Ishikawa (cell line): ENCODE measurements around the gene PTPRN2.

Source experiments
- CEBPB ChIP-seq: IDR thresholded peaks from 2 replicates; pipeline ENCODE4 v1.6.1; 2012
- CREB1 ChIP-seq: IDR thresholded peaks from 2 replicates; pipeline ENCODE4 v1.6.1; 2012; ENCODE audit warnings: low read depth
- EGR1 ChIP-seq: IDR thresholded peaks from 2 replicates; pipeline ENCODE4 v1.6.1; 2012
- EP300 ChIP-seq: IDR thresholded peaks from 2 replicates; pipeline ENCODE4 v1.6.1; 2012; ENCODE audit warnings: borderline replicate concordance
- FOXM1 ChIP-seq: IDR thresholded peaks from 2 replicates; pipeline ENCODE4 v1.6.1; 2012; ENCODE audit warnings: low read depth, borderline replicate concordance
- NFIC ChIP-seq: IDR thresholded peaks from 2 replicates; pipeline ENCODE4 v1.6.1; 2012
- RAD21 ChIP-seq: IDR thresholded peaks from 2 replicates; pipeline ENCODE4 v1.6.1; 2012; ENCODE audit warnings: low read depth
- TAF1 ChIP-seq: IDR thresholded peaks from 2 replicates; pipeline ENCODE4 v1.6.1; 2012; ENCODE audit warnings: low read depth, mild to moderate bottlenecking
- TCF12 ChIP-seq: IDR thresholded peaks from 2 replicates; pipeline ENCODE4 v1.6.1; 2012; ENCODE audit warnings: low read depth
- TEAD4 ChIP-seq: IDR thresholded peaks from 2 replicates; pipeline ENCODE4 v1.6.1; 2012
- YY1 ChIP-seq: IDR thresholded peaks from 2 replicates; pipeline ENCODE4 v1.6.1; 2012; ENCODE audit warnings: low read depth
- ZBTB7A ChIP-seq: IDR thresholded peaks from 2 replicates; pipeline ENCODE4 v1.6.1; 2012; ENCODE audit warnings: low read depth
- TF ChIP-seq, protein P1 (sequence below): IDR thresholded peaks from 2 replicates; pipeline ENCODE4 v1.6.1; 2012
- TF ChIP-seq, protein P2 (sequence below): IDR thresholded peaks from 2 replicates; pipeline ENCODE4 v1.6.1; 2012; ENCODE audit warnings: low read depth, mild to moderate bottlenecking
- TF ChIP-seq, protein P3 (sequence below): IDR thresholded peaks from 2 replicates; pipeline ENCODE4 v1.6.1; 2012

The PTPRN2 gene

DNA sequence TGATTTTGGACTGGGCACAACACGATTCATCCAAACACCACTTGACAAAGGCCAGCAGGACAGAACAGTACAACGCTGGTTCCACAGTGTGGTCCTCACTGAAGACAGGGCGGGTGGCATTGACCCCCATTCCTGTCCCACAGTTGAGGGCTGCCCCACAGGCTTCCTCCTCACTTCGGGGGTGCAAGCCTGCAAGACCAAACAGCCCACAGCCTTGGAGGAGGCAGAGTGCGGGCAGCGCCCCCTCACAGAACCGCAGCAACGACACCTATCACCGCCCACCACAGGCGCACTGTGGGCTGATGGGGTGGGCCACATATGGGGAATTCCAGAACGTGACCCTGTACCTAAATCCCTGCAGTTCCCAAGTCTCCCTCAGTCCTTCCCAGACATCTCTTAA lies 70.6 kb downstream of the PTPRN2 start:
- TF ChIP-seq EP300 (no peak), TCF12 (no peak), CREB1 (no peak), TAF1 (no peak), NFIC (no peak)
- TF ChIP-seq, protein P1, sequence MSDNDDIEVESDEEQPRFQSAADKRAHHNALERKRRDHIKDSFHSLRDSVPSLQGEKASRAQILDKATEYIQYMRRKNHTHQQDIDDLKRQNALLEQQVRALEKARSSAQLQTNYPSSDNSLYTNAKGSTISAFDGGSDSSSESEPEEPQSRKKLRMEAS: no peak
- TF ChIP-seq, protein P2, sequence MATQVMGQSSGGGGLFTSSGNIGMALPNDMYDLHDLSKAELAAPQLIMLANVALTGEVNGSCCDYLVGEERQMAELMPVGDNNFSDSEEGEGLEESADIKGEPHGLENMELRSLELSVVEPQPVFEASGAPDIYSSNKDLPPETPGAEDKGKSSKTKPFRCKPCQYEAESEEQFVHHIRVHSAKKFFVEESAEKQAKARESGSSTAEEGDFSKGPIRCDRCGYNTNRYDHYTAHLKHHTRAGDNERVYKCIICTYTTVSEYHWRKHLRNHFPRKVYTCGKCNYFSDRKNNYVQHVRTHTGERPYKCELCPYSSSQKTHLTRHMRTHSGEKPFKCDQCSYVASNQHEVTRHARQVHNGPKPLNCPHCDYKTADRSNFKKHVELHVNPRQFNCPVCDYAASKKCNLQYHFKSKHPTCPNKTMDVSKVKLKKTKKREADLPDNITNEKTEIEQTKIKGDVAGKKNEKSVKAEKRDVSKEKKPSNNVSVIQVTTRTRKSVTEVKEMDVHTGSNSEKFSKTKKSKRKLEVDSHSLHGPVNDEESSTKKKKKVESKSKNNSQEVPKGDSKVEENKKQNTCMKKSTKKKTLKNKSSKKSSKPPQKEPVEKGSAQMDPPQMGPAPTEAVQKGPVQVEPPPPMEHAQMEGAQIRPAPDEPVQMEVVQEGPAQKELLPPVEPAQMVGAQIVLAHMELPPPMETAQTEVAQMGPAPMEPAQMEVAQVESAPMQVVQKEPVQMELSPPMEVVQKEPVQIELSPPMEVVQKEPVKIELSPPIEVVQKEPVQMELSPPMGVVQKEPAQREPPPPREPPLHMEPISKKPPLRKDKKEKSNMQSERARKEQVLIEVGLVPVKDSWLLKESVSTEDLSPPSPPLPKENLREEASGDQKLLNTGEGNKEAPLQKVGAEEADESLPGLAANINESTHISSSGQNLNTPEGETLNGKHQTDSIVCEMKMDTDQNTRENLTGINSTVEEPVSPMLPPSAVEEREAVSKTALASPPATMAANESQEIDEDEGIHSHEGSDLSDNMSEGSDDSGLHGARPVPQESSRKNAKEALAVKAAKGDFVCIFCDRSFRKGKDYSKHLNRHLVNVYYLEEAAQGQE: no peak

GRCh38 chr7:158516524-158516923 lies 71.1 kb downstream of the PTPRN2 start:
- TF ChIP-seq EGR1 (no peak), FOXM1 (no peak), RAD21 (no peak), TCF12 (no peak), YY1 (no peak), ZBTB7A (no peak), EP300 (no peak), CEBPB (no peak), TAF1 (no peak), TEAD4 (no peak), NFIC (no peak), CREB1 (no peak)
- TF ChIP-seq, protein P1: no peak
- TF ChIP-seq, protein P2: no peak
- TF ChIP-seq, protein P3, sequence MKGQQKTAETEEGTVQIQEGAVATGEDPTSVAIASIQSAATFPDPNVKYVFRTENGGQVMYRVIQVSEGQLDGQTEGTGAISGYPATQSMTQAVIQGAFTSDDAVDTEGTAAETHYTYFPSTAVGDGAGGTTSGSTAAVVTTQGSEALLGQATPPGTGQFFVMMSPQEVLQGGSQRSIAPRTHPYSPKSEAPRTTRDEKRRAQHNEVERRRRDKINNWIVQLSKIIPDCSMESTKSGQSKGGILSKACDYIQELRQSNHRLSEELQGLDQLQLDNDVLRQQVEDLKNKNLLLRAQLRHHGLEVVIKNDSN: no peak

DNA sequence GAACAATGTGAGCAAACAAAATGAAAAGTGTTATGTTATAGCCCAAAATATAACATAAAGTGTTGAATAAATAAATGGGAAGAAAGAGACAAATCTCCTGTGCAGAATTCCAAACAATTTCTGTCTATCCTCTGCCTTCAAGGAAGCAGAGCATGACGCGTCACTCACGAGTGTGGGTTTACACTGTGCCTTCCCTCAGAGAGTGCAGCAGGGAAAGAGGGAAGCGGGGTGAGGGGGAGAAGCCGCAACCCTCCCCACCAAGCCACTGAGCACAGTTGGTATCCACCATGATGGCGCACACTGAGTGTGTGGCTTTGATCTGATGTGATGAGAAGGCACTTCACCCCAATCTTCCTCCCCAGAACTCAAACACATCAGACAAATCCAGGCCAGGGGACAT lies 74.8 kb downstream of the PTPRN2 start:
- TF ChIP-seq YY1: no peak
- TF ChIP-seq EGR1: no peak
- TF ChIP-seq, protein P3: no peak

GRCh38 chr7:158512042-158512441 lies 75.6 kb downstream of the PTPRN2 start:
- TF ChIP-seq NFIC: no peak
- TF ChIP-seq EP300: no peak
- TF ChIP-seq RAD21: no peak
- no peak for TF ChIP-seq FOXM1
- no peak for TF ChIP-seq TCF12

DNA sequence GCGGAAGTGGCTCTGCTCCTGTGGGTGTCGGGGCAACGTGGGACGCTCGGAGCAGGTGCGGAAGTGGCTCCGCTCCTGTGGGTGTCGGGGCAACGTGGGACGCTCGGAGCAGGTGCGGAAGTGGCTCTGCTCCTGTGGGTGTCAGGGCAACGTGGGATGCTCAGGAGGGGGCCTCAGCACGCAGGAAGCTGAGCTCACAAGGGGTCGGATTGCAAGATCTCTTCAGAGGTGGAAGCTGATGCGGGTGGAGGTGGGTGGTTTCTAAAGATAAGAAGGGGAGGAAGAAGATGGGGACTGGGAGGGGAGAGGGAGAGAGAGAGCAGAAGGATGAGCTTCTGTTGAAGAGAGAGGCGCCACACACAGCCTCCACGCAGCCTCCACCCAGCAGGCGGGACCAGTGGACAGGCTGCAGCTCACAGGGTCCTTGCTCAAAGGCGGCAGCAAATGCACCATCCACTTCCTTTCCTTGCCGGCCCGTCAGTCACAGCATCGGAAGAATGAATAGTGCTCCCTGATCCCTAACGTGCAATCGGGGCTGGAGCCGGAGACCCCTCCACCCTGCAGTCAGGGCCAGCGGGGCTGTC lies 78.7 kb downstream of the PTPRN2 start:
- no peak for TF ChIP-seq NFIC
- no peak for TF ChIP-seq TEAD4

- TF ChIP-seq YY1 (no peak), FOXM1 (no peak)
- TF ChIP-seq, protein P1: no peak
Measured at GRCh38 chr7:158507917-158508316, 79.7 kb downstream of the PTPRN2 start.

DNA sequence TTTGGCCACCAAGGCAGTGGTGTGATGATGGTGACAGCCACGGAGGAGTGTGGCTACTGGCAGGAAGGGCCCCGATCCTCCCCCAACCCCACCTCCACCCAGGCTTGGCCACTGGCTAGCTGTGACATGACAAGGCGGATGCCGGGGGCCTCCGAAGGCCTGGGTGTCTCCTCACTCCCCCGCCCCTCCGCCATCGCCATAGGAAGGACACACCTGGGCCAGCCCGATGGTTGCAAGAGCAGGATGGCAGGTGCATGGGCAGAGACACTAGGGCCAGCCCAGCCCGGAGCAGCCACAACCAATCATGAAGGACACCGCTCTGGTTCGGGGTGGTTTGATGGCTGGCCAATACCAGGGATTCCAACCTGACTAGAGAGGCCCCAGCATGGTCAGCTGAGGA lies 81.0 kb downstream of the PTPRN2 start:
- TF ChIP-seq EGR1: no peak
- TF ChIP-seq NFIC: no peak
- TF ChIP-seq, protein P2: no peak
- no peak for TF ChIP-seq TEAD4
- TF ChIP-seq TCF12: no peak
- TF ChIP-seq EP300: no peak
- no peak for TF ChIP-seq CEBPB
- no peak for TF ChIP-seq CREB1
- TF ChIP-seq, protein P3: no peak
- TF ChIP-seq YY1: no peak
- TF ChIP-seq RAD21: no peak
- TF ChIP-seq, protein P1: no peak
- no peak for TF ChIP-seq FOXM1
- no peak for TF ChIP-seq ZBTB7A
